ENCODE results near the gene AGER.

- no peak for TF ChIP-seq CTCF (IDR thresholded peaks at IDR 0.05)
- no peak for TF ChIP-seq EP300 (IDR thresholded peaks at IDR 0.05)
These were observed 32.2 kb upstream of the AGER start for GRCh38 chr6:32216285-32216684.
